Spleen (tissue), 11 donors: Measurements from ENCODE around the gene DUSP21. TPM values are rescaled to one million over a fixed set of nuclear protein-coding genes. Genes with fewer than 3 reads are reported as not detected.
"Not testable (repeated sequence)": the region's sequence is repeated elsewhere in the genome, so short reads cannot be mapped to it uniquely, and the experiment has no call there.

Experiments
- DNase-seq: peaks from one replicate; pipeline ENCODE4 v3.0.0-alpha.2; 2020
- H3K27ac ChIP-seq, 8 donors: fragments of 200-600 bp; sonication (generic) in 7 of 8; 1 replicate in 4 of 8; 2 replicates in 4 of 8; pipeline versions ENCODE4 v1.5.0 to v1.8.0; 2016 to 2021; ENCODE audit warnings: inconsistent platforms in 4 of 8, mild to moderate bottlenecking in 4 of 8, moderate library complexity in 1 of 8
- H3K27me3 ChIP-seq, 7 donors: fragments of 200-600 bp; sonication (generic) in 6 of 7; replicated peaks in 1 of 7; 1 replicate in 4 of 7; 2 replicates in 3 of 7; pipeline versions ENCODE4 v1.5.0 to v1.8.0; 2016 to 2021; ENCODE audit warnings: inconsistent platforms in 3 of 7, mild to moderate bottlenecking in 1 of 7
- H3K36me3 ChIP-seq, 6 donors: fragments of 200-600 bp; sonication (generic) in 5 of 6; 1 replicate in 4 of 6; 2 replicates in 2 of 6; pipeline versions ENCODE4 v1.5.0 to v1.8.0; 2016 to 2021; ENCODE audit warnings: inconsistent platforms in 2 of 6
- H3K4me1 ChIP-seq, 6 donors: fragments of 200-600 bp; sonication (generic) in 5 of 6; 1 replicate in 3 of 6; 2 replicates in 3 of 6; pipeline versions ENCODE4 v1.5.0 to v1.8.0; 2016 to 2021; ENCODE audit warnings: inconsistent platforms in 3 of 6
- H3K4me3 ChIP-seq, 8 donors: fragments of 200-600 bp; sonication (generic) in 7 of 8; 1 replicate in 4 of 8; 2 replicates in 4 of 8; pipeline versions ENCODE4 v1.5.0 to v1.8.0; 2016 to 2021; ENCODE audit warnings: inconsistent platforms in 4 of 8, mild to moderate bottlenecking in 4 of 8, moderate library complexity in 2 of 8
- H3K9me3 ChIP-seq, 8 donors: fragments of 200-600 bp; sonication (generic) in 7 of 8; 1 replicate in 4 of 8; 2 replicates in 4 of 8; pipeline versions ENCODE4 v1.5.0 to v1.8.0; 2016 to 2021; ENCODE audit warnings: inconsistent platforms in 4 of 8
- CTCF ChIP-seq, 11 experiments: fragments of 200-600 bp in 7 of 11; fragments of 450-650 bp in 4 of 11; sonication (generic) in 4 of 11; IDR thresholded peaks in 8 of 11; conservative IDR thresholded peaks in 3 of 11; 1 replicate in 7 of 11; 2 replicates in 4 of 11; pipeline versions ENCODE4 v1.4.0 to v1.8.0; 2016 to 2021; ENCODE audit warnings: antibody characterized with exemption in 11 of 11, inconsistent platforms in 4 of 11, mild to moderate bottlenecking in 1 of 11
- POLR2A ChIP-seq, 3 donors: fragments of 450-650 bp; IDR thresholded peaks; one replicate each; pipeline ENCODE4 v1.5.1; 2017; ENCODE audit warnings: antibody characterized with exemption in 3 of 3, mild to moderate bottlenecking in 1 of 3
- POLR2AphosphoS5 ChIP-seq, 3 donors: sonication (generic); formaldehyde crosslinking; IDR thresholded peaks; one replicate each; pipeline ENCODE4 v1.5.1; 2017; ENCODE audit warnings: antibody characterized with exemption in 3 of 3
- WGBS, 5 donors: extraction: QIAGEN DNeasy Blood & Tissue Kit in 3 of 5; methylation state at CpG; one replicate each; pipeline versions ENCODE4 v1.1.5 to v1.1.7; 2013 to 2018; 5-methylcytosine and 5-hydroxymethylcytosine counted together
- intact Hi-C: fragments of 100-400 bp; cut with DNase I; formaldehyde crosslinking; loops from one replicate; pipeline ENCODE4 v1.15.0; 2023; ENCODE audit warnings: low total_unique reads
- polyA plus RNA-seq, 3 donors: library from polyadenylated mRNA; stranded (reverse); fragments of 200-250 nt; gene quantifications; one replicate each; pipeline ENCODE4 v1.2.1, GENCODE V29; 2013
- total RNA-seq, 7 donors: library from RNA; depleted of rRNA in 3 of 7; stranded (reverse); fragments of >200 nt in 3 of 7; fragmentation: NEBNext Ultra II Directional in 4 of 7; extraction: Animal tissue kit (Norgen Biotek cat#: 25700) in 4 of 7; gene quantifications; one replicate each; pipeline versions ENCODE4 v1.1.0 to v1.2.1, GENCODE V29; 2016 to 2021
- donor health status: healthy with polysubstance abuse.
- donor health status: DM: no; HTN: no; CAD: no; lungs with moderate emphysema.
- donor health status: DM: no; HTN: no; CAD: no.
- donor health status: Bipolar disorder and iron deficiency.
- donor health status: healthy.
- donor health status: DM: no; HTN: no; CAD: no.
- donor health status: DM: yes; HTN: yes; CAD: no.

The DUSP21 gene
- total and polyA plus RNA-seq, 10 donors = not detected

- H3K27me3 ChIP-seq = no peaks in the 10 kb centered on the region
- 33 to 59% (median 55%) methylated on average over 2 of the region's 2 CpGs for WGBS, 5 donors
- H3K4me1 ChIP-seq = no peaks in the 10 kb centered on the region
- no peaks in the 10 kb centered on the region for H3K9me3 ChIP-seq
- no peak overlapping the region for H3K4me3 ChIP-seq
- intact Hi-C loops = no loop called here
- TF ChIP-seq POLR2AphosphoS5 (IDR thresholded peaks at IDR 0.05) = no peak
- no peak for TF ChIP-seq CTCF (IDR thresholded peaks at IDR 0.05 in 8 of 11, conservative IDR thresholded peaks at IDR 0.05 in 3 of 11)
- TF ChIP-seq POLR2A (IDR thresholded peaks at IDR 0.05) = no peak
- no peaks in the 10 kb centered on the region for H3K36me3 ChIP-seq
- H3K27ac ChIP-seq = no peak overlapping the region
- DNase-seq = no peak
Measured at GRCh38 chrX:44829832-44830231, 14.0 kb upstream of the DUSP21 start.

GRCh38 chrX:44842550-44843317 is 1.1 kb upstream of the DUSP21 start:
- Histone ChIP-seq H3K4me1 (no peaks in the 10 kb centered on the region), H3K9me3 (no peaks in the 10 kb centered on the region), H3K4me3 (no peak overlapping the region), H3K27me3 (no peaks in the 10 kb centered on the region), H3K27ac (no peak overlapping the region), H3K36me3 (no peaks in the 10 kb centered on the region)
- WGBS, 5 donors = 84 to 94% (median 93%) methylated on average over 9 to 10 of the region's 10 CpGs
- no peak for DNase-seq
- TF ChIP-seq POLR2A (IDR thresholded peaks at IDR 0.05) (no peak), POLR2AphosphoS5 (IDR thresholded peaks at IDR 0.05) (no peak), CTCF (IDR thresholded peaks at IDR 0.05 in 8 of 11, conservative IDR thresholded peaks at IDR 0.05 in 3 of 11) (no peak)
- intact Hi-C loops = no loop called here

GRCh38 chrX:44843318-44843702 is 511 bp upstream of the DUSP21 start:
- DNase-seq = no peak
- intact Hi-C loops = no loop called here
- Histone ChIP-seq H3K9me3 (no peaks in the 10 kb centered on the region), H3K4me3 (no peak overlapping the region), H3K4me1 (no peaks in the 10 kb centered on the region), H3K27ac (no peak overlapping the region), H3K36me3 (no peaks in the 10 kb centered on the region), H3K27me3 (no peaks in the 10 kb centered on the region)
- WGBS, 5 donors = 90 to 98% (median 94%) methylated on average over 2 of the region's 2 CpGs
- TF ChIP-seq POLR2A (IDR thresholded peaks at IDR 0.05) (no peak), CTCF (IDR thresholded peaks at IDR 0.05 in 8 of 11, conservative IDR thresholded peaks at IDR 0.05 in 3 of 11) (no peak), POLR2AphosphoS5 (IDR thresholded peaks at IDR 0.05) (no peak)

GRCh38 chrX:44844204-44844603 is 383 bp downstream of the DUSP21 start:
- TF ChIP-seq POLR2A (IDR thresholded peaks at IDR 0.05) (no peak), POLR2AphosphoS5 (IDR thresholded peaks at IDR 0.05) (no peak), CTCF (IDR thresholded peaks at IDR 0.05 in 8 of 11, conservative IDR thresholded peaks at IDR 0.05 in 3 of 11) (no peak)
- H3K4me3 ChIP-seq = no peak overlapping the region
- H3K27me3 ChIP-seq = no peaks in the 10 kb centered on the region
- H3K27ac ChIP-seq = no peak overlapping the region
- intact Hi-C loops = no loop called here
- H3K4me1 ChIP-seq = no peaks in the 10 kb centered on the region
- 96 to 99% (median 97%) methylated on average over 17 to 26 of the region's 26 CpGs for WGBS, 5 donors
- H3K9me3 ChIP-seq = no peaks in the 10 kb centered on the region
- H3K36me3 ChIP-seq = no peaks in the 10 kb centered on the region
- no peak for DNase-seq

GRCh38 chrX:44850891-44851290 is 7.1 kb downstream of the DUSP21 start:
- not testable (repeated sequence) for H3K4me3 ChIP-seq

More at GRCh38 chrX:44850891-44851290, 7.1 kb downstream of the DUSP21 start:
- H3K4me1 ChIP-seq, intact Hi-C loops, H3K36me3 ChIP-seq, H3K27ac ChIP-seq, H3K27me3 ChIP-seq, DNase-seq, H3K9me3 ChIP-seq: not testable (repeated sequence)
- 90 to 98% (median 95%) methylated on average over 6 of the region's 6 CpGs for WGBS, 5 donors
